RWPE2 (cell line): ENCODE measurements around the gene ZC3H4.

Experiments used
- ATAC-seq: fragments of 200-7000 bp; cut with Tn5 transposase; 3 replicates; pipeline ENCODE4 v1.9.1; 2021; ENCODE audit warnings: low read depth
- DNase-seq: peaks from one replicate; pipeline ENCODE4 v3.0.0-alpha.2; 2020; ENCODE audit warnings: low spot score
- H3K27ac ChIP-seq: fragments of 450-650 bp; 2 replicates; pipeline ENCODE4 v1.5.1; 2017; ENCODE audit warnings: mild to moderate bottlenecking; ENCODE audit not compliant: poor library complexity, severe bottlenecking
- H3K27me3 ChIP-seq: fragments of 250-450 bp; sonication (Bioruptor Pico); 2 replicates; pipeline ENCODE4 v1.5.1; 2021; ENCODE audit warnings: mild to moderate bottlenecking, moderate library complexity; ENCODE audit not compliant: insufficient read depth, poor library complexity, severe bottlenecking
- H3K36me3 ChIP-seq: fragments of 250-450 bp; sonication (Bioruptor Pico); 2 replicates; pipeline ENCODE4 v1.5.1; 2020; ENCODE audit warnings: low read depth, mild to moderate bottlenecking, moderate library complexity
- H3K4me1 ChIP-seq: fragments of 250-450 bp; sonication (Bioruptor Pico); 2 replicates; pipeline ENCODE4 v1.5.1; 2021; ENCODE audit warnings: mild to moderate bottlenecking, moderate library complexity; ENCODE audit not compliant: insufficient read depth, poor library complexity, severe bottlenecking
- H3K4me3 ChIP-seq: fragments of 250-450 bp; sonication (Bioruptor Pico); 2 replicates; pipeline ENCODE4 v1.5.1; 2021; ENCODE audit warnings: mild to moderate bottlenecking, moderate library complexity; ENCODE audit not compliant: severe bottlenecking
- H3K9me3 ChIP-seq: fragments of 250-450 bp; sonication (Bioruptor Pico); 2 replicates; pipeline ENCODE4 v1.5.1; 2021; ENCODE audit warnings: mild to moderate bottlenecking, moderate library complexity; ENCODE audit not compliant: severe bottlenecking
- TF ChIP-seq, protein P1 (sequence below): fragments of 450-650 bp; IDR thresholded peaks from one replicate; pipeline ENCODE4 v1.5.1; 2017; ENCODE audit warnings: mild to moderate bottlenecking, moderate library complexity; ENCODE audit not compliant: poor library complexity, severe bottlenecking

Gene ZC3H4

DNA sequence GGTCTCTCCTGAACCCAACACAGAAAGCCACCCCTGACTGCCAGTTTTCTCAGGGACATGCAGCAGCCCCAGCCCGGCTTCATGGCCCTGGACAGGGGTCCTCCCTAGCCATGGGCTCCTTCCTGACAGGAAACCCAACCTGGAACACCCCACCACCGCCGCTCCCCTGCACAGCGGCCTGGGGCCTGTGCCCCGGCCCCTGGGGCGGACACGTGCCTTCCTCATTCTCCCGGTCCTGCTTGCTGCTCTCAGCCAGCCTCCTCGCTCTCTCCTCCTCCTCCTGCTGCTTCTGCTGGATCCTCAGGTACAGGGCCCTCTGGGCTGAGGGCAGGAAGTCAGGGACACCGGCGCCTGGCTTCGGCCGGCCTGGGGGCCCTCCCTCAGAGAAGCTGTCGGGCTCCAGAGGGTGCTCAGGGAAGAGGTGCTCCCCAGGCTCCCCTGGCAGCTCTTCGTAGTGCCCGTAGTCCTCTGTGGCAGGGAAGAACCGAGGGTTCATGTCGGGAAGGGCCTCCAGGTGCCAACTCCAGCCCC lies 44.6 kb downstream of the ZC3H4 start:
- H3K4me1 ChIP-seq: no peaks in the 10 kb centered on the region
- H3K27ac ChIP-seq: no peak overlapping the region
- no peak for DNase-seq
- H3K27me3 ChIP-seq: no peaks in the 10 kb centered on the region
- no peak for ATAC-seq
- H3K36me3 ChIP-seq: peaks cover 67% of the 10 kb centered on the region
- H3K4me3 ChIP-seq: no peak overlapping the region
- no peaks in the 10 kb centered on the region for H3K9me3 ChIP-seq
- TF ChIP-seq, protein P1, sequence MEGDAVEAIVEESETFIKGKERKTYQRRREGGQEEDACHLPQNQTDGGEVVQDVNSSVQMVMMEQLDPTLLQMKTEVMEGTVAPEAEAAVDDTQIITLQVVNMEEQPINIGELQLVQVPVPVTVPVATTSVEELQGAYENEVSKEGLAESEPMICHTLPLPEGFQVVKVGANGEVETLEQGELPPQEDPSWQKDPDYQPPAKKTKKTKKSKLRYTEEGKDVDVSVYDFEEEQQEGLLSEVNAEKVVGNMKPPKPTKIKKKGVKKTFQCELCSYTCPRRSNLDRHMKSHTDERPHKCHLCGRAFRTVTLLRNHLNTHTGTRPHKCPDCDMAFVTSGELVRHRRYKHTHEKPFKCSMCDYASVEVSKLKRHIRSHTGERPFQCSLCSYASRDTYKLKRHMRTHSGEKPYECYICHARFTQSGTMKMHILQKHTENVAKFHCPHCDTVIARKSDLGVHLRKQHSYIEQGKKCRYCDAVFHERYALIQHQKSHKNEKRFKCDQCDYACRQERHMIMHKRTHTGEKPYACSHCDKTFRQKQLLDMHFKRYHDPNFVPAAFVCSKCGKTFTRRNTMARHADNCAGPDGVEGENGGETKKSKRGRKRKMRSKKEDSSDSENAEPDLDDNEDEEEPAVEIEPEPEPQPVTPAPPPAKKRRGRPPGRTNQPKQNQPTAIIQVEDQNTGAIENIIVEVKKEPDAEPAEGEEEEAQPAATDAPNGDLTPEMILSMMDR: no peak

DNA sequence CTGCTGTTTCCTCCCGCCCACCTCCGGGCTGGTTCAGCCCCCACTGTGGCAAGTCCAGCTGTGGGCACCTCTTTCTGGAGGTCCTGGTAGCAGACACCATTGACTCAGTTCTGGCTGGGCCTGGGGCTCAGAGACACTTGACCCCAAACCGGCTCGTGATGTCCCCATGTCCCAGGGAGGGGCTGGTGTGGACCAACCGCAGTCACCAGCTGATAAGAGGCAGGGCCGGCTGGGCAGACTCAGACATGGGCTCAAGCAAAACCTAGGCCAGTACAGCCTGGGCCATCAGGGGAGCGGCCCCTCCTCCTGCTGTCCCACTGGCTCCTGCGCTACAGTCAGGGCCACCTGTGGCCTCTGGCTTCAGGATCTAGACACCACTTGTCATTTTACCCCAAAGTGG lies 45.3 kb downstream of the ZC3H4 start:
- Histone ChIP-seq H3K27me3 (no peaks in the 10 kb centered on the region), H3K27ac (no peak overlapping the region), H3K36me3 (peaks cover 65% of the 10 kb centered on the region), H3K4me3 (no peak overlapping the region), H3K9me3 (no peaks in the 10 kb centered on the region), H3K4me1 (no peaks in the 10 kb centered on the region)
- TF ChIP-seq, protein P1: no peak
- DNase-seq: no peak
- no peak for ATAC-seq

DNA sequence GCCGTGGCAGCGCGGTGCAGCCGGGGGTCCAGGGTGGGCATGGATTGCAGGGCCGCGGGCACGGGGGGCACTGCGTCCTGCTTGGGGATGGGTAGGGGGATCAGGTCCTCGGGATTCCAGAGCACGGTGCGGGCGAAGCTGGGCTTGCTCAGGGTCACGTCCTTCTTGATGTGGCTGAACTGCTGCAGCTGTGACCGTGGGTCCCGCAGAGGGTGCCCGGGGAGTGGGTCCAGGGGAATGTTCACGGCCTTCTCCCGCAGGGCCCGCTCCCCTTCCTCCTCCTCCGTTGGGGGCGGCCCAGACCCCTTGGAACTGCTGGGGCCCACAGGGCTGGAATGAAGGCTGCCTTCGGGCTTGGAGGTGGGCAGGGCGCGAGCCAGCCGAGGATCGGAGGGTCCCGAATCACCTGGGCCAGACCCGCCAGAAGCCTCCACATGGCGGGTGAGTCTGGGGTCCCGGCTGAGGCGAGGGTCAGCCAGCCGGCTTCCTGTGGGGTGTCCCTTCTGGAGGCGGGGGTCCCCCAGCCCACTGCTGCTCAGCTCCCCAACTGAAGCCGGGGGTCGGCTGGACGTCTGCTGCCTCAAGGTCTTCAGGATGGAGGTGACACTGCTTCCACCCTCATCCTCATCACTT lies 46.2 kb downstream of the ZC3H4 start:
- TF ChIP-seq, protein P1: no peak
- H3K27me3 ChIP-seq: no peaks in the 10 kb centered on the region
- H3K36me3 ChIP-seq: peaks cover 58% of the 10 kb centered on the region
- no peak overlapping the region for H3K27ac ChIP-seq
- H3K4me1 ChIP-seq: no peaks in the 10 kb centered on the region
- H3K4me3 ChIP-seq: no peak overlapping the region
- H3K9me3 ChIP-seq: no peaks in the 10 kb centered on the region
- no peak for DNase-seq
- ATAC-seq: no peak

DNA sequence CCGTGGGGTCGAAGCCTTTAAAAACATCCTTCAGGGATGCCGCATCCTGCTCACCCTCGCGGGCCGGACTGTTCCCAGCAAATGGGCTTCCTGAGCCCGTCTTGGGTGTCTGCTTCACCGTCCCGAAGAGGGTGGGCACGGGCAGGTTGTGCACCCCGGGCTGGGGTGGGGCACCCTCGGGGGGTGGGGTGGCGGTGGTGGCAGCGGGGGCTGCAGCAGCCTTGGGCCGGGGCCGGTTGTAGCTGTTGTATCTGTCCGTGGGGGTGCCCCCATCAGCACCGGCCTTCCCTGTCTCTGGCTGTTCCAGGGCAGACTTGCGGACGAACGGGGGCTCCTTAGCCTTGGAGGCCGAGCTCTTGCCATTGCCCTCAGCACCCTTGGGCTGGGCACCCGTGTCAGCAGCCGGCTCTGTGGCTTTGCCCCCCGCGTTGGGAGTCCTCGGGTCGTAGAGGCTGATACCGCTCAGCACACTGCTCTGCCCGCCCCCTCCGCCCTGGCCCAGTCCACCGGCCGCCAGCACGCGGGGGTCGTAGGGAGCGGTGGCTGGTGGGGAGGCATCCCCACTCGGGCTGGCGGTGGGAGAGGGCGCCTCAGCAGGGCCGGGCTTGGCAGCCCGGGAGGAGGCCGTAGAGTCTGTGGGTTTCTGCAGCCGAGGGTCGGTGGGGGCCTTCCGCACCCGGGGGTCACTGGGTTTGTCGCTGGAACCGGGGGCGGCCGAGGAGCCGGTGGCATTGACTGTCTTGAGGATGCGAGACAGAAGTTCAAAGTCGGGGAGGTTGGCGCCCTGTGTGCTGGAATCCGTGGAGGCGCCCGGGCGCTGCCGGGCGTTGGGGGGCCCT lies 47.0 kb downstream of the ZC3H4 start:
- H3K27me3 ChIP-seq: no peaks in the 10 kb centered on the region
- no peaks in the 10 kb centered on the region for H3K4me1 ChIP-seq
- no peak overlapping the region for H3K27ac ChIP-seq
- no peak for ATAC-seq
- H3K4me3 ChIP-seq: no peak overlapping the region
- no peak for DNase-seq
- TF ChIP-seq, protein P1: no peak
- peaks cover 52% of the 10 kb centered on the region for H3K36me3 ChIP-seq
- no peaks in the 10 kb centered on the region for H3K9me3 ChIP-seq
